Epidermal melanocyte (primary cell): ENCODE data around the gene DTD1.

Source experiments
- DNase-seq: peaks from one replicate; pipeline ENCODE4 v3.0.0; 2011; ENCODE audit warnings: low spot score; ENCODE audit not compliant: insufficient read length

Gene DTD1

DNA sequence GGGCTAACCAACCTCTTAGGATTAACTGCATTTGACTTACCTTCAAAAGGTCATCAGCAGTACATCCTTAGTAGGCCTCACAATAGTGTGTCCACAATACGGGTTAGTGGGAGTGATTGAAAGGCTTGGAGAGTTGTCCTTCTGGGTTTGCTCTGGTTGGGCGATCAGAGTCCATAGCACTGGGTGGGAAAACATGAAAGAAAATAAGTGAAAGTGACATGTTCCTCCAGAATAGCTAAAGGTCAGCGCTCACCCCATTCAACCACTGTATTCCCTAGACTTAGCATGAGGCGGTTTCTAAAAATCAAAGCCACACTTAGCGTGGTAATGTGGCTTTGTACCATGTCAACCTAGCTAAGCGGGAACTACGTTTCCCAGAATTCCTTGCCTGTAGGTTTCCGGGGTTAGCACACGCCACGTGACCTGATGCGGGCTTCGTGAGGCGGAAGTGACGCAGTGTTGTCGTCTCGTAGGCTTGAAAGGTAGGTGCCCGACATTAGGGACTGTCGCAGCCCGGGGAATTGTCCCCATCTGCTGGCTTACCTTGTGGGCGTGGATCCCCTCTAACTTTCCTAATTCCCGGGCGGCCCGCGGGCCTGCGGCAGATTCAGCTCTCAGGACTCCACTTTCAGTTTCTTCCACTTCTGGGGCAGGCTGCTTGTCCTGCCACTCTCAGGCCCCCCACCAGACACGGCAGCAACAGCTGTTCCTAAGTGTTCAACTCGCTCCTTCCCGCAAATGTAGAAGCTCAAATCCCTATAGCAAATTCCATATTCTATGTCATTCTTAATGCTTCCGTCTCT is 206.0 kb downstream of the DTD1 start:
- peak; percentile 84 for DNase-seq

DNA sequence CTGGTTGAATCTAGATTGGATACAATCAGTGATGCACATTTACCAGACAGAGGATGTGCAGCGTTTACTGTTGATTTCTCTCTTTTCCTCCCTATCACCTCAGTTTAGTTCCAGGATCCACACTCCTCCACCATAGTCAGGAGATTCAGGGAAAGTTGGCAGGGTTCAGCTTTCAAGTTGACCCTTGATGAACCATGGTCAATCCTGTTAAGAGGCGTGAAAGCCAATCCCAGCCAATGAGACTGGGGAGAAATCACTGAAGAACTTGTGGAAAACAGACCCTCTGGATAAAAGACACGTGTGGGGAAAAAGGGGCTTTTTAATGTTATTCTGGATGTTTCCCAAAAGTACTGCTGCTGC is 206.6 kb downstream of the DTD1 start:
- DNase-seq, result no peak

- no peak for DNase-seq
Measured at GRCh38 chr20:18795366-18795765, 207.5 kb downstream of the DTD1 start.

DNA sequence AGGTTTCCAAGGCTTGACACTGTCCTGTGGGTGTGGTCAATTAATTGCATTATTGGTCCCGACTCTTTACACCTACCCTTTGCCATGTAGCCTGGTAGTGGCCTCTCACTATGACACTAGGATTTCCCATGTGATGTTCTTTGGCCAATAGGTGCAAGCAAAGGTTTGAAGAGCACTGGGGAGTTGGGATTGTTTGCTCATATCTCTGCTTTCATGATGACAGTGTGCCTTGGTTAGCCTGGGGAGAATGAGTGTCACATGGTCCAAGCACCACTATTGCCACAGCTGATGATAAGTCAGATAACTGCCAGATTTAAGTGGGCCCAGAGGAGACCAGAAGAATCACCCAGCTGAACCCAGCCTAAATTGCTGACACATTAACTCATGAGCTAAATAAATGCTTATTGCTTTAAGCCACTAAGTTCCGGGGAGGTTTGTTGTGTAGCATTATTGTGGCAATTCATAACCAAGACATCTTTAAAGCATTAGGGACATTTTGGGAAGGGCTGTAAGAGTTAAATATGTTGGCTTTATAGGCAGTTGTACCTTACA is 208.5 kb downstream of the DTD1 start:
- DNase-seq, result no peak

DNA sequence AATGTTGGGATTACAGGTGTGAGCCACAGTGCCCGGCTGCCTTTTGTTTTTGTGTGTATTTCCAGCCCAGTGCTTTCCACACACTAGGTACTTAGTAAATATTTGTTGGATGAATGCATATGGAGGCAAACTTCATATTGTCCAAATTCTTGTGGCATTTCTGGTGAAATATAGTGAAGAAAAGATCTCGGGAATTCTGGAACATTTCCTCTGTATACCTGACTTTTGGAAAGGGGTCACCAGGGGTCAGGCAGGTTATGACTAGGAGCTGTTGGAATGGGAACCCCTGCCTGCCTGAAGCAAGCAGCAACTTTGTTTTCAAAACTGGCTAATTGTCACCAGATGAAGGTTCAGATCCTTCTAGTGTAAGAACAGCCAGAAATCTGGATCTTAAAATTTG is 213.7 kb downstream of the DTD1 start:
- DNase-seq, result no peak

GRCh38 chr20:18802012-18802634 is 214.3 kb downstream of the DTD1 start:
- no peak for DNase-seq

GRCh38 chr20:18805881-18806280 is 218.0 kb downstream of the DTD1 start:
- no peak for DNase-seq

DNA sequence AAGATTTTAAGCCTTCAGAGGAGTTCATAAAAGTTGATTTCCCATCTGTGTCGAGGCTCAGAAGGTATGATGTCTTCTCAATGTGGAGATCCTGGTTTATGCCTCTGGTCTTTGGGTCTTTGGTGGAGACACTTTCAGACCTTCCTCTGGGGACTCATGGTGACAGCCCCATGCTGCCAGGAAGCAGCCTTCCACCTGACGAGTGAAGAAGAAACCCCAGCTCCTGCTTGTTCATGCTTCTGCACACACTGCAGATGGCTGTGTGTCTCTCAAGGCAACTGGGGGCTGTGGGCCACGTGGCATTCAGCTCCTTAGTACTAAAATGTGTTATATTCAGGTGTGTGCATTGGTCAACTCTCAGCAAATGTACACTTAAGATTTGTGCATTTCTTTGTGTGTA is 220.9 kb downstream of the DTD1 start:
- no peak for DNase-seq

DNA sequence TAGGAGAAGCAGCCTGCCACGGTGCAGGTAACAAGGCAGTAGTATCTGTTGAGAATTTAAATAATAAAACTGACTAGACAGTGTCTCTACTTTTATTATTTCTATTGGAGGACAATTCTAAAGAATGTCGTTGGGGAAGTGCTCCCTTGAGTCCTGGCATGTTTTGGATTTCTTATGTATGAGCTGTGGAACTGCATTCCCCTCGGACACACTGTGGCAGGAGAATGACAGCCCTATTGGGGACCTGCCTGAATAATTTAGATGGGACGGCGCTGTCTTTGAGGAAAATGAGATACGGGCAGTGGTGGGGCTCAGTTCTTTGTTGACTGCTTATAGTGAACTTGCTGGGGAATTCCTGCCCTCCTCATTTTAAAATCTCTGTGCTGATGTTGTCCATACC is 223.3 kb downstream of the DTD1 start:
- DNase-seq, result no peak

DNA sequence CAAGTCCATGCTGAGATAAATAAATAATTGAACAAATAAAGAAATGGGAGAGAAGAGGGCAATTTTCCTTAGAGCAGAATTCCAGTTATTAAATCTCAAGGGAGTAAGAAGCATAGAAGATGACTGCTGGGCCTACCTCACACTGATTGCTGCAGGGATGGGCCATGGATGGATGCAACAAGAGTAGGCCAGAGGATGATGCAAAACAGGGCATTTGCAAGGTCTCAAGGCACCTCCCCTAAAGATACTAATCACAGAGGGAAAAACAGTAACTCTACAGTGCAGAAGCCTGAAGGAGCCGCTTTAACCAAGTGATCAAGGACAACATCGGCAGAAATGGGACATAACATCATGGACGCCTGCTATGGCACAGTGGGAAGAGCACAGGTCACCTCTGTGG is 224.1 kb downstream of the DTD1 start:
- no peak for DNase-seq

GRCh38 chr20:18813483-18813882 is 225.6 kb downstream of the DTD1 start, which contains the start of gene SCP2D1:
TSS of gene SCP2D1 (plus strand) at chr20:18813783. CDS start at chr20:18813816, 33 bp downstream.
- no peak for DNase-seq

DNA sequence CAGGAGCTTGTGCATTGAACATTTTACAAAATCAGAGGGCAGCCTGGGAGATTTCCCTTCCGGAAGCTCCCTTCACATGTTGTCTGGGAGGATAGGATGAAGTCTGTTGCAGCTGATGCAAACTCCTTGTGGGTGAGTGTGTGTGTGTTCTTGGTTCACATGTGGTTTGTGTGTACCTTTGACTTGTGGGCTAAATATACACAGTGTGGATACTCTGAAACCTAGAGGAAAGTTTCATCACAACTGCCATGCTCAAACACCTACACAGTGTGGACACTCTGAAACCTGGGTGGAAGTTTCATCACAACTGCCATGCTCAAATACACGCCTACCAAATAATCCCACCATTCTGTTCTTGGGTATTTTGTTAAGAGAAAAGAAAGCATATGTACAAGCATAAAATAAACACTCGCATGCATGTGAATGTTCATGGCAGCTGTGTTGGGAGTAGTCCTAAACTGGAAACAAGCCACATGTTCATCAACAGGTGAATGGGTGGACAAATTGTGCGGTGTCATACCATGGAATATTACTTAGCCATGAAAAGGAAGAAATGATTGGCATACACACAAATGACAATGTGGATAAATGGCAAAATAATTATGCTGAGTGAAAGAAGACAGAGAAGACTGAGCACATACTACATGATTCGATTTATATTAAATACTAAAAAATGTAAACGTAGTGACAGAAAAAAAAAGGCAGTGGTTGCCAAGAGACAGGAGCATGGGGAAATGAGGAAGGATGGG is 227.5 kb downstream of the DTD1 start:
- no peak for DNase-seq
